GM23338 (cell line): Measurements from ENCODE around the gene EXPH5.

ENCODE experiments used
- CREB1 ChIP-seq: fragments of 250-450 bp; sonication (Bioruptor Pico); IDR thresholded peaks from 2 replicates; pipeline ENCODE4 v1.5.0; 2020; ENCODE audit warnings: low read depth, mild to moderate bottlenecking, moderate library complexity
- CTCF ChIP-seq, 2 experiments: fragments of 200-600 bp in 1 of 2; sonication (generic) in 1 of 2; conservative IDR thresholded peaks; 2 replicates each; pipeline versions ENCODE4 v1.5.1 to v1.6.1; 2016 to 2017; ENCODE audit warnings: antibody characterized with exemption in 2 of 2, low read depth in 2 of 2, mild to moderate bottlenecking in 2 of 2, moderate library complexity in 1 of 2
- ETS1 ChIP-seq: IDR thresholded peaks from 2 replicates; pipeline ENCODE4 v1.6.1; 2016; ENCODE audit warnings: antibody characterized with exemption
- EZH2 ChIP-seq: fragments of 200-600 bp; sonication (generic); IDR thresholded peaks from one replicate; pipeline ENCODE4 v1.8.0; 2017; ENCODE audit warnings: antibody characterized with exemption, mild to moderate bottlenecking, low read depth; ENCODE audit not compliant: unreplicated experiment
- POLR2AphosphoS5 ChIP-seq: IDR thresholded peaks from 2 replicates; pipeline ENCODE4 v1.6.1; 2016; ENCODE audit warnings: antibody characterized with exemption, low read depth
- REST ChIP-seq: IDR thresholded peaks from one replicate; pipeline ENCODE4 v1.6.1; 2018; ENCODE audit warnings: antibody characterized with exemption; ENCODE audit not compliant: unreplicated experiment

DNA sequence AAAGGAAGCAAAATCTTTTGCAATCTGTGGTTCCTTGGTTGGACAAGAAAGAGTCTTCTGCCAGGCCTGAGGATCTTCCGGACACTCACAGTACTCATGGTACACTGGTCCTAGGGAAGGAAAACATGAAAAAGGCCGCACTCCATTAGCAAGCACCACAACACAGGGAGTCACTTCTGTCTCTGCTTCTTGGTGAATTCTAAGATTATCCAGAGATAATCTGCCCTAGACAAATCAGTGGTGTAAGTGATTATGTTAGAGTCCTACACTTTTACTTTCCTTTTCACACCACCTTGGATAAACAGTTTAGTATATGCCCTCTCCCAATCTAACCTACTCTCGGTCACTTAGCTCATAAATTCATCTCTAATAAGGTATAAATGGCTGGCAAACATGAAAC, 107.2 kb downstream of the EXPH5 start:
- TF ChIP-seq ETS1 (no peak), CTCF (conservative IDR thresholded peaks at IDR 0.05; ENCODE audit: low read depth in 2 of 2) (no peak), REST (no peak), POLR2AphosphoS5 (no peak), EZH2 (no peak), CREB1 (no peak)
